Stimulated activated CD4-positive, alpha-beta T cell treated with anti-CD3 and anti-CD28 coated beads, TNF-alpha, amount 100 ng/mL, for 1 hour (primary cell): ENCODE measurements around the gene TOM1L1.

Experiments used
- DNase-seq, 3 donors: peaks; one replicate each; pipeline ENCODE4 v3.0.0-alpha.2; 2020; ENCODE audit warnings: low read depth in 3 of 3, low spot score in 1 of 3

TOM1L1 gene

DNA sequence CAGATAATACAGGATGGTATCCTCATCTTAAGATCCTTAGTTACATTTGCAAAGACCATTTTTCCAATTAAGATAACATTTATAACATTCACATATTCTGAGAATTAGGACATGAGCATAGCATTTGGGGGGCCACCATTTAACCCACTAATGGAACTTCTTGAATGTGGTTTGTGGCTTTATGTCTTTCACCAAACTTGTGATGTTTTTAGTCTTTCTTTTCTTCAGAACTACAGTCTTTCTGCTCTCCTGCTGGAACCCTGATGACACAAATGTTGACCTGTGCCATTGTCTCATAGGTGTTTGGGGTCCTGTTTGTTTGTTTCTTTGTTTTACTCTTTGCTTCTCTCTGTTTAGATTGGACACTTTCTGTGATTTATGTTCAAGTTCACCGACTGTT lies 44.6 kb downstream of the TOM1L1 start:
- no peak for DNase-seq

DNA sequence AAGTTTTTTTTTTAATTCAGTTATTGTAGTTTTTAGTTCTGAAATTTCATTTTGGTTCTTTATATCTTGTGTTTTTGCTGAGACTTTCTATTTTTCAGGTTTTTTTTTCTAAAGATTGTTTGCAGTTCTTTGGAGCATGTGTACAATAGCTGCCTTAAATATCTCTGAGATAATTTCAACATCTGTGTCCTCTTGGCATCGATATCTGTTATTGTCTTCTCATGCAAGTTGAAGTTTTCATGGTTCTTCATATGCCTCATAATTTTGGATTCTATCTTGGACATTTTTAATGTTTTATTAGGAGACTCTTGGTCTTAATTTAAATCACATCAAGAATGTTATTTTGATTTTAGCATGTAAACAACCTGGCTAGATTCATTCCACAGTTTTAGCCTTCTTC lies 45.0 kb downstream of the TOM1L1 start:
- DNase-seq: no peak

- no peak for DNase-seq
Measured at GRCh38 chr17:54947396-54947795, 46.7 kb downstream of the TOM1L1 start.

GRCh38 chr17:54948380-54948779 lies 47.7 kb downstream of the TOM1L1 start:
- DNase-seq: no peak

GRCh38 chr17:54950116-54950515 lies 49.5 kb downstream of the TOM1L1 start:
- no peak for DNase-seq

DNA sequence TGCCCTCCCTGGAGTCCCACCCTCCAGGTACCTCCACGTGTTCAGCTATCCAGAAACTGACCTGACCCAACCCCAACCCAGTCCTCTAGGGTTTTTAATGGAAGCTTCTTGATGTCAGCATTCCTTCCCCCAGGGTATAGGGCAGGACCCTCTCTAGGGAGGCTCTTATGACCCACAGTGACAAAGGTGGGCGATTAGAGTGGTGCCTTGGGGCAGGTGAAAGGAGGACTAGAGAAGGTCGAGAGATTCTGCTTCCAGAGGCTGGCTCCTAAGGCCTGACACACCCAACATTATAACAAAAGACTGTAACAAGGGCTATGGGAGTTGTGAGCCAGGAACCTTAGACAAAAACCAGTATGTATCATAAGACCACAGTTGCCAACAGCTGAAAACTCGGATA lies 50.6 kb downstream of the TOM1L1 start:
- no peak for DNase-seq

DNA sequence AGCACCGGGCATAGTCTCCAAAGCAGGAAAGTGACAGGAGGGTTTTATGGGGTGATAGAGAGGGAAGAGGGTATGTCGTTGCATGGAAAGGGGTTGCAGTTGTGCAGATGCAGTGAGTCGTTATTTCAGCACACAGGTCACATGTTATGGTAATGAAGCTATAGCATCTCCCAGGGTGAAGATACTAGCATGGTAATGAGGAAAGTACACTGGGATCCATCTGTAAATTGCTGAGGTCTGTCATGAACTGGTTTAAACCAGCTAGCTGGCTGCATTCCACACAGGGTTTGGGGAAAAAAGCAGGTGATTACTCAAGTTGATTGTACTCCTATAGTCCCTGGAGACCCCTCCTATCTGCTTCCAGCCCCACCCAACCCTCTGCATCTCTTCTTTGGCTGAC lies 56.1 kb downstream of the TOM1L1 start:
- DNase-seq: no peak

DNA sequence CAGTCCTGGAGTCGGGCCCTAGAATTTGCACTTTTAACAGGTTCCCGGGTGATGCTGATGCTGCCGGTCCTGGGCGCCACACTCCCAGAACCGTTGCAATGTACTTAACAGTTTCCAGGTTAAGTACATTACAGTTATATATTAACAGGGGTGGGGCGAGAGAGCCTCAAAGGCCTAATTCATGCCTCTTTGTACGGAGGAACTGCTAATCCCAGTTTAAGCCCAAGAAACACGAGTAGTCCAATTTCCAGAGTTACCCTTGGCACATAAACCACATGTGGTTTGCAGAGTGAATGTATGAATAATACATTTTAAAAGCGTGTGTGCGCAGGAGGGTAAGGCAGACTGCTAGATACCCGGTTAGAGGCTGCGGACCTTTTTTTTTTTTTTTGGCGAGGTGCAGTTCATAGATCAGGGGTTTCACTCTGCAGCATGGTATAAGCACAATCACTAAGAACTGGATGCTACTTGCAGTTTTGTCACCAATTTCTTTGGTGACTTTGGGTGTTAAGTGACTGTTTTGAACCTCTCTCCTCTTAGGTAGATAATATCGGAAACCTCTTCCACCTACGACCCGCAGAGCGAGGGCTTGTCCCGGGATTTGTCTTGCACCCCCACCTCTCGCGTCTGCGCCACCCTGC lies 67.1 kb downstream of the TOM1L1 start:
- DNase-seq: no peak

DNA sequence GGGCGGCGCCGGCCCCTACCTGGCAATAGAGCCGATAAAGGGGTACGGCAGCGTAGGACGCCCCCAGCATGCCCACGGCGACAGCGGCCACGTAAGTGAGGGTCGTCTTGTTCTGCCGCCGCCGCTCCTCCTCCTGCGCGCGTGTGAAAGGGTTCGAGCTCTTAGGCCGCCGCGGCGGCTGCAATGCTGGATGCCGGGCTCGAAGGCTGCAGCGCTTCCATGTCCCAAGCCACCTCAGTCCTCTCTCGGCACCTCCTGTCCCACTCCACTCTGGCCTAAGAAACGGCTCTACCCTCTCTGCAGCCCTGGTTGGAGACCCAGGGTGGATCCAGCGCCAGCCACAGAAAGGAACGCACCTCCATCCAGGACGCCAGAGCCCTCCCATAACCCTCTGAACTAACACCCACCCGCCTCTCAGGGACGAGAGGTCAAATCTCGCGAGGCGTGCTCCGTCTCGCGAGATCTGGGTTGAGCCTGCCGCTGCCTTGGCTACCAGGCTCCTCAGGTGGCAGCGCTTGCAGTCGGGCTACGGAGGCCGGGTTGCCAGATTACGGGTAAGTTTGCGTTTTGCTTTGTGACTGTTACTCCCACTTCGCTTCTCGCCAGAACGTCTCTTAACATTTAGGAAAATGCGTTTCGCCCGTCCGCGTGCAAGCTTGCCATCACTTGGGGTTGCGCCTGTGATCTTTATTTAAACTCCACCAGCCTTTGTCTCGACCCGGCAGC lies 67.8 kb downstream of the TOM1L1 start, which contains the start of the genes COX11 and STXBP4:
COX11 (minus strand) TSS at position 393 of the 726 bp plus-strand sequence; CDS start at position 385, 8 bp downstream.
STXBP4 (plus strand) TSS at position 504 of the 726 bp plus-strand sequence. CDS start 17,455 bp downstream, outside the sequence.
- peak; percentile 86 to 88 (median 87) for DNase-seq

DNA sequence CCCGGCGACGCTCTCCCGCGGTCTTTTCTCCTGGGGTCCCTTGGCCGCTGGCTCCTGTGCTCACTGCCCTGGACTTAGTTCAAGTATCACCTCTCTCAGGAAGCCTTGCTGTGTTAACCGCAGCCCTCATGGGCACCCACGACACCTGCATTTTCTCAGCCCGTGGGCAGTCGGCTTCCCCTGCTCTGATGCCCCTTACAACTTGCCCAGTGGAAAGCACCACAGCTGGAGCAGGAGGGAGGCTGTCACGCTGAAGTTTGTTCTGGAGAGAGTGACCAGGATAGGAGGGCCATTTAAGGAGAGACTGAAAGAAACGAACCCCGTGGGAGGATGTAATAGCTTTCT lies 68.3 kb downstream of the TOM1L1 start:
- DNase-seq: no peak

- no peak for DNase-seq
Measured at GRCh38 chr17:54969658-54970572, 69.3 kb downstream of the TOM1L1 start.

DNA sequence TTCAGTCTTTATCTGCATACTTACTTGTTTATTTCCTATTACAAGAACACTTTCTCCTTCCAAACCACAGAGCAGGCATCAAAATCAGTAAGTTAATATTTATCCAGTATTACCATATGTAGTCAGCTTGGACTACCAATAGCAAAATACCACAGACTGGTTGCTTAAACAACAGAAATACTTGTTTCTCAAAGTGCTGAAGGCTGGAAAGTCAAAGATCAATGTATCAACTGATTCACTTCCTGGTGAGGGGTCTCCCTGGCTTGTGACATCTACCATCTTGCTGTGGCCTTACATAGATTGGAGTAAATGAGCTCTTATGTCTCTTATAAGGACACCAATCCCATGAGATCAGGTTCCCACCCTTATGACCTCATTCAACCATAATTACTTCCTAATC lies 70.5 kb downstream of the TOM1L1 start:
- DNase-seq: no peak

DNA sequence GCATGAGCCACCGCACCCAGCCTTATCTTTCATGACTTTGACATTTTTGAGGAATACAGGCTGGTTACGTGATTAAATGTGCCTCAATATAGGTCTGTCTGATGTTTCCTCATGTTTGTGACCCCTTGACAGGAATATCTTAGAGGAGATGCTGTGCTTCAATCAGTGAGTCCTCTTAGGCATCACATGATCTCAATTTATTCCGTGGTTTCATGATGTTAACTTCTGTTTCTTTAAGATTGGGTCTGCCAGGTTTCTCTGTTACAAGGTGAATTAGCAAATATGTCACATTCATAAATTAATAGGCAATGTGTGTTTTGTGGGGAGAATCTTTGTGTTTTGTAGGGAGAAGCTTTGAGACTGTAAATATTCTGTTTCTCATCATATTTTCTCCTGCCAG lies 71.2 kb downstream of the TOM1L1 start:
- DNase-seq: no peak

GRCh38 chr17:54972406-54973138 lies 71.9 kb downstream of the TOM1L1 start:
- DNase-seq: no peak

GRCh38 chr17:54974759-54975158 lies 74.1 kb downstream of the TOM1L1 start:
- DNase-seq: no peak

DNA sequence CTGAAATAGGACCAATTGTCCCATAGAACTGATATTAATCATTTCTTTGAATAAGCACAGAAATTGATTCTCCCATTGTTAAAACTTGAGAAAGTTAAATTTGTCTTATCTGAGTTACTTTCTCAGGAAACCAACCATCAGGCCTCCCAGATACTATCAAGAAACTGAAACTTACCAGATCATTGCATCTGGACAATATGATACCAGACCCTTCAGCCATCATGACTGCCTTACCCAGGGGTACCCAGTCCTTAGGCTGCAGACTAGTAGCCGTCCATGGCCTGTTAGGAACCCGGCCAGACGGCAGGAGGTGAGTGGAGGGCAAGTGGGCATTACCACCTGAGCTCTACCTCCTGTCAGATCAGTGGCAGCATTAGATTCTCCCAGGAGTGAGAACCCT lies 75.7 kb downstream of the TOM1L1 start:
- no peak for DNase-seq

DNA sequence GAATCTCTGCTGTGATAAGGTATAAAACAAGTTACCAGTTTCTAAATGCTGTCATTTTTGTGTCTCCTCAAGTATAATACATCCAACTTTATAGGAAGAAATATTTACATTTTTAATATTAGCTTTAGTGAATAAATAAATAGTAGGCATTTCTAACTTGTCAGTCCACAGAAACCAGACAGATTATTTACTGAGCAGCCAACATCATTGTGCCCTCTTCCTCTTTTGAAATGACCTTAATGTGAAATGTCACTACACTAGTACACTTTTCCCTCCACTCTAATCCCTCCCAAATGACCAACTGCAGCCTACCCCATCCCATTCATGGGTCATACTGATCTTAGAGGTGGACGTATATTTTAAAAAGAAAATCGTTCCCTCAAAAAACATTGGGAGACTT lies 77.1 kb downstream of the TOM1L1 start:
- no peak for DNase-seq

DNA sequence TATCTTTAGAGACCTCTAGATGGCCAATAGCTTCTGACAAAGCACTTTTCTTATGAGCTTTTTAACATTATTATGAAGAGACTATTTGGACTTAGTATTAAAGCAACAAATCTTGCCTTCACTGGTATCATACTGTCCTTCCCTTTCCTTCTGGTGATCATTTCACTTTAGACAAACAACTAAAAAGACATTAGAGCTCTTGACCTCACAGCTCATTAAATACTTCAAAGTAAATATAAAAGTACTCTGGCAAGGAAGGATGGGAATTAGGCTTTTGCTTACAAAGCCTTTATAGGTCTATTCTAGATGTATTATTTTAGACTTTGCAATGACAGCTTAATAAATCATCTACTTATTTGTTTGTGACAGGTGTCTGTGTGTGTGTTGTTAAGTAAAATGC lies 79.0 kb downstream of the TOM1L1 start:
- DNase-seq: no peak

DNA sequence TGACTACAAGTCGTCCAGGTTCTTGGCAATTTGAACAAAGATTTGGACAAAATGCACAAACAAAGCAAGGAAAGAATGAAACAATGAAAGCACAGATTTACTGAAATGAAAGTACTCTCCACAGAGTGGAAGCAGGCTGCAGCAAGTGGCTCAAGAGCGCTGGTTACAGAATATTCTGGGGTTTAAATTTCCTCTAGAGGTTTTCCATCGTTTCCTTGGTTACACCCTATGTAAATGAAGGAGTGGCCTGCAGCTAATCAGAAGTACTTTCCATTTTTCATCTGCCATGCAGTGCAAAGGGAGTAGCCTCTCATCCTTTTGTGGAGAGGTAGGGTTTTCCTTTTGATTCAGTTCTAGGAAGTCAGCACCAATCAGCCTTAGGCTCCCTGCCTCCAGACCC lies 79.7 kb downstream of the TOM1L1 start:
- no peak for DNase-seq

GRCh38 chr17:54982399-54982798 lies 81.7 kb downstream of the TOM1L1 start:
- DNase-seq: no peak

GRCh38 chr17:54983260-54983659 lies 82.6 kb downstream of the TOM1L1 start:
- no peak for DNase-seq
